ENCODE measurements around the gene EID2.

DNA sequence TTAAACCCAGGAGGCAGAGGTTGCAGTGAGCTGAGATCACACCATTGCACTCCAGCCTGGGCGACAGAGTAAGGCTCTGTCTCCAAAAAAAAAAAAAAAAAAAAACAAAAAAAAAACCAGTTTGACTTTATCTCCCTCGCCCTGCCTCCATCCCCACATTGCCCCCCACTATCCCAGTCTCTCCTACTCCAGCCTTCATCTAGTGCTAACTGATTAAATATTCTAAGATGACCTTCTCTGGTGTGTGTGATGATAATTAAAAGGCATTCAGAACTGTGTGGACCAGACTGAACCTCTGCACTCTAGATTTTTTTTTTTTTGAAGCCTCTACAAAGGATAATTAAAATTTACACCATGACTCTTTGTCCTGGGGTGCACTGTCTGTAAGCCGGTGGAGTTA, 47.2 kb downstream of the EID2 start:
- TF ChIP-seq, protein P1, sequence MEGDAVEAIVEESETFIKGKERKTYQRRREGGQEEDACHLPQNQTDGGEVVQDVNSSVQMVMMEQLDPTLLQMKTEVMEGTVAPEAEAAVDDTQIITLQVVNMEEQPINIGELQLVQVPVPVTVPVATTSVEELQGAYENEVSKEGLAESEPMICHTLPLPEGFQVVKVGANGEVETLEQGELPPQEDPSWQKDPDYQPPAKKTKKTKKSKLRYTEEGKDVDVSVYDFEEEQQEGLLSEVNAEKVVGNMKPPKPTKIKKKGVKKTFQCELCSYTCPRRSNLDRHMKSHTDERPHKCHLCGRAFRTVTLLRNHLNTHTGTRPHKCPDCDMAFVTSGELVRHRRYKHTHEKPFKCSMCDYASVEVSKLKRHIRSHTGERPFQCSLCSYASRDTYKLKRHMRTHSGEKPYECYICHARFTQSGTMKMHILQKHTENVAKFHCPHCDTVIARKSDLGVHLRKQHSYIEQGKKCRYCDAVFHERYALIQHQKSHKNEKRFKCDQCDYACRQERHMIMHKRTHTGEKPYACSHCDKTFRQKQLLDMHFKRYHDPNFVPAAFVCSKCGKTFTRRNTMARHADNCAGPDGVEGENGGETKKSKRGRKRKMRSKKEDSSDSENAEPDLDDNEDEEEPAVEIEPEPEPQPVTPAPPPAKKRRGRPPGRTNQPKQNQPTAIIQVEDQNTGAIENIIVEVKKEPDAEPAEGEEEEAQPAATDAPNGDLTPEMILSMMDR (IDR thresholded peaks at IDR 0.05) = no peak
- TF ChIP-seq POLR2A (IDR thresholded peaks at IDR 0.05) = no peak
- TF ChIP-seq EP300 (IDR thresholded peaks at IDR 0.05) = no peak
